ENCODE measurements around the gene NDUFV1. TPM values are rescaled to one million over a fixed set of nuclear protein-coding genes. Genes with fewer than 3 reads are reported as not detected.

Gene NDUFV1
- polyA plus RNA-seq, 1 of the 3 experiments (the other 2 are of a cell fraction), result 278 TPM

DNA sequence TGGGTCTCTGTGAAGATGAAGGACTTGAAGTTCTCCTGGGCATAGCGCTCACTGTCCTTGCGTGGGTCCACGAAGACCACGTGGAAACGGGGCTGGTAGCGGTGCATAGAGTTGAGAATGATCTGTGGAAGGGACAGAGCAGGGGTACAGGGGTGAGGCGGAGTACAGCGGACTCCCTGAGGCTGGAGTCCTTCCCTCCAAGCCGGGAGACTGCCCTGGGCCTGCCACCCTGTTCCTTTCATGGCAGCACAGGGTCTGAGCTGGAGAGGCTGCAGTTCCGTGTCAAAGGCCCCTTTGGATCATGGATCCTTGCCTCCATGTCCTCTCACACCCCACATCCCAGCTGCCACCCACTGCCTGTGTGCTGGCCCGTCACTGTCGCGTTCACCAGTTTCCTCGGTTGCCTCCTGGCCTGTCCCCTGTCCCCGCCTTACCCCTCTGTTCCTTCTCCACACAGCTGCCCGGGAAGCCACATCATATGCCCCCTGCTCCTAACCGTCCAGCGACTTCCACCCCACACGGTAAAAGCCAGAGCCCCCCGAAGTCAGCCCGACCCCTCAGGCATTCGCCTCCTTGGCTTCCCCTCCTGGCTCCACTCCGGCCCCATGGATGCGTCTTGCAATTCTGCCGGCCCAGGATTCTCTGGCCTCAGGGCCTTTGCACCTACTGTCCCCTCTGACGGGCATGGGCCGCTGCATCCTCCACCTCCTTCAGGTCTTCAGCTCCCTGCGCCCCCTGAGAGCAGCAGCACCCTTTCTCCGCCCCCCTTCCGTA is 26.4 kb downstream of the NDUFV1 start:
- no peak for DNase-seq
- Histone ChIP-seq H3K4me3 (ENCODE audit: low read depth in 2 of 2, low read length in 1 of 2) (no peak overlapping the region), H3K9me2 (no peaks in the 10 kb centered on the region), H3K9ac (no peak overlapping the region), H3K9me3 (no peaks in the 10 kb centered on the region), H3K27me3 (ENCODE audit: insufficient read depth) (no peaks in the 10 kb centered on the region), H3K27ac (ENCODE audit: low read depth in 2 of 2, low read length in 1 of 2) (no peak overlapping the region), H4K20me1 (ENCODE audit: insufficient read depth) (no peaks in the 10 kb centered on the region), H3K4me1 (ENCODE audit: control insufficient read depth in 1 of 2, insufficient read depth in 2 of 2, low read depth in 1 of 2, low read length in 1 of 2) (peaks cover 0 to 13% of the 10 kb centered on the region in 2 experiments; a peak in 1 of 4 replicates), H3K79me2 (ENCODE audit: insufficient read depth) (no peaks in the 10 kb centered on the region), H3F3A (replicated peaks; ENCODE audit: insufficient read depth) (no peaks in the 10 kb centered on the region), H3K4me2 (no peak overlapping the region), H3K36me3 (replicated peaks in 1 of 2; ENCODE audit: control insufficient read depth in 1 of 2, insufficient read depth in 2 of 2, low read length in 1 of 2) (no peaks in the 10 kb centered on the region), H2AFZ (ENCODE audit: low read depth) (no peak overlapping the region)
- TF ChIP-seq, protein P1, sequence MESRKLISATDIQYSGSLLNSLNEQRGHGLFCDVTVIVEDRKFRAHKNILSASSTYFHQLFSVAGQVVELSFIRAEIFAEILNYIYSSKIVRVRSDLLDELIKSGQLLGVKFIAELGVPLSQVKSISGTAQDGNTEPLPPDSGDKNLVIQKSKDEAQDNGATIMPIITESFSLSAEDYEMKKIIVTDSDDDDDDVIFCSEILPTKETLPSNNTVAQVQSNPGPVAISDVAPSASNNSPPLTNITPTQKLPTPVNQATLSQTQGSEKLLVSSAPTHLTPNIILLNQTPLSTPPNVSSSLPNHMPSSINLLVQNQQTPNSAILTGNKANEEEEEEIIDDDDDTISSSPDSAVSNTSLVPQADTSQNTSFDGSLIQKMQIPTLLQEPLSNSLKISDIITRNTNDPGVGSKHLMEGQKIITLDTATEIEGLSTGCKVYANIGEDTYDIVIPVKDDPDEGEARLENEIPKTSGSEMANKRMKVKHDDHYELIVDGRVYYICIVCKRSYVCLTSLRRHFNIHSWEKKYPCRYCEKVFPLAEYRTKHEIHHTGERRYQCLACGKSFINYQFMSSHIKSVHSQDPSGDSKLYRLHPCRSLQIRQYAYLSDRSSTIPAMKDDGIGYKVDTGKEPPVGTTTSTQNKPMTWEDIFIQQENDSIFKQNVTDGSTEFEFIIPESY (IDR thresholded peaks at IDR 0.05; ENCODE audit: borderline replicate concordance, low read depth), result no peak
- no peak for TF ChIP-seq RAD21 (IDR thresholded peaks at IDR 0.05; ENCODE audit: low read length)
- no peak for TF ChIP-seq FOSL2 (IDR thresholded peaks at IDR 0.05; ENCODE audit: borderline replicate concordance, low read depth)
- no peak for TF ChIP-seq GABPA (IDR thresholded peaks at IDR 0.05; ENCODE audit: low read depth)
- no peak for TF ChIP-seq TCF12 (IDR thresholded peaks at IDR 0.05)
- no peak for TF ChIP-seq EZH2phosphoT487 (IDR thresholded peaks at IDR 0.05; ENCODE audit: borderline replicate concordance, low read depth)
- no peak for TF ChIP-seq MXI1 (IDR thresholded peaks at IDR 0.05; ENCODE audit: low read depth, low read length)
- ChIA-PET CTCF (interaction anchor here (17.8 kb wide), 1 partner anchor 20 kb away, joined by 308 read pairs; the partner anchor contains the start of gene ACY3), POLR2A (no interaction called here)
- 78% methylated on average over 27 of the region's 30 CpGs for WGBS (ENCODE audit: low lambda C conversion rate)

DNA sequence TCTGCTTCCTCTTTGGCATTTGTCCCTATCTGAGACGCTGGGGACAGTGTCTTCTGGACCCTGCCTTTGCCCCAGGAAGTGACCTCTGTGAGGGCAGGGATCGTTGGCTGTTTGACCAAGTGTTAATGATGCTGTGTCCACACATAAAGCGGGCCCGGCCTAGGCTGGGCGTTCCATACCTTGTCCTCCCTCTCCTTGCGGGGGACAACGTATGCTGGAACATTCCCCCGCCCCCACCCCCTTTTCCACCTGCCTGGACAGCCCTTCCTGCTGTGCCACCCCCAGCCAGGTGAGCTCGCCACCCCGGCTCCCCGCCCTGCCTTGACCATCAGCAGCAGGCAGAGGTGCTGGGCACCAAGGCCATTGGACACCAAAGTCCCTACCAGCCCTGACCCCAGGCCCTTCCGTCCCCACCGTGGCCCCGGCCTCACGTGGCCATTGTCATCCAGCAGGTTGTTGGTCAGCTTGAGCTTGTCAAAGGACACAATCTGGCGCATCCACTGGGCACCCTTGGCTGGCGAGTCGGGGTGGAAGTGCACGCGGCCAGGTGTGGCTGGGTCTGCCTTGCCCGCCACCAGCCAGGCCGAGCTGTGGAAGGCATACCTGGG is 27.1 kb downstream of the NDUFV1 start:
- H3K27ac ChIP-seq (ENCODE audit: low read depth in 2 of 2, low read length in 1 of 2), result no peak overlapping the region
- peaks cover 0 to 13% of the 10 kb centered on the region in 2 experiments; a peak in 1 of 4 replicates for H3K4me1 ChIP-seq (ENCODE audit: control insufficient read depth in 1 of 2, insufficient read depth in 2 of 2, low read depth in 1 of 2, low read length in 1 of 2)
- TF ChIP-seq SMC3 (IDR thresholded peaks at IDR 0.05; ENCODE audit: low read depth, low read length) (no peak), FOXM1 (IDR thresholded peaks at IDR 0.05; ENCODE audit: low read depth) (no peak)
- no peaks in the 10 kb centered on the region for H3K79me2 ChIP-seq (ENCODE audit: insufficient read depth)
- no peak overlapping the region for H2AFZ ChIP-seq (ENCODE audit: low read depth)
- H3K27me3 ChIP-seq (ENCODE audit: insufficient read depth), result no peaks in the 10 kb centered on the region
- DNase-seq, result no peak
- WGBS (ENCODE audit: low lambda C conversion rate), result 84% methylated on average over 12 of the region's 22 CpGs
- CTCF ChIA-PET, result interaction anchor here (17.8 kb wide), 1 partner anchor 19 kb away, joined by 308 read pairs; the partner anchor contains the start of gene ACY3
- H3F3A ChIP-seq (replicated peaks; ENCODE audit: insufficient read depth), result no peaks in the 10 kb centered on the region
- no peaks in the 10 kb centered on the region for H4K20me1 ChIP-seq (ENCODE audit: insufficient read depth)
- no peaks in the 10 kb centered on the region for H3K9me2 ChIP-seq
- no peaks in the 10 kb centered on the region for H3K9me3 ChIP-seq
- H3K4me3 ChIP-seq (ENCODE audit: low read depth in 2 of 2, low read length in 1 of 2), result no peak overlapping the region
- no peaks in the 10 kb centered on the region for H3K36me3 ChIP-seq (replicated peaks in 1 of 2; ENCODE audit: control insufficient read depth in 1 of 2, insufficient read depth in 2 of 2, low read length in 1 of 2)
- POLR2A ChIA-PET, result no interaction called here
- no peak overlapping the region for H3K4me2 ChIP-seq
- no peak overlapping the region for H3K9ac ChIP-seq
